Heart left ventricle (tissue), 13 donors: ENCODE results near the gene NHLRC4.

Experiments used
- CTCF ChIP-seq, 12 donors: fragments of 200-600 bp; sonication (generic) in 4 of 12; IDR thresholded peaks; one replicate each; pipeline versions ENCODE4 v1.5.0 to v1.8.0; 2018 to 2022; ENCODE audit warnings: antibody characterized with exemption in 12 of 12, mild to moderate bottlenecking in 5 of 12
- POLR2A ChIP-seq, 2 donors: fragments of 450-650 bp; IDR thresholded peaks; one replicate each; pipeline ENCODE4 v1.6.1; 2017; ENCODE audit warnings: antibody characterized with exemption in 2 of 2, mild to moderate bottlenecking in 2 of 2, moderate library complexity in 2 of 2
- donor health status: ischemic (EF 13 %, LVEDD 7.1; RV severe dilation, severe dysfunction).
- donor health status: DM: no; HTN: yes; CAD: no.
- donor health status: DM: no; HTN: no; CAD: no.
- donor health status: ischemic (EF 25% LVEDD 6.9; RV normal size, moderate dysfunction).
- donor health status: ischemic (EF 25% LVEDD 5.7; RV mildly dilated, moderate dysfunction).
- donor health status: ischemic (EF 35%, LVEDD 5.7; RV mildly dilated, moderate dysfunction).
- donor health status: nonischemic (EF 11% LVEDD 7.7; RV severe dilation, severe dysfunction).
- donor health status: DM: yes; HTN: yes; CAD: no.
- donor health status: PGD.
- donor health status: ischemic (EF 29% LVEDD 5.4; RV normal size, mild dysfunction).
- donor health status: nonischemic (EF 23%, LVEDD 6.1; RV moderate dilation, normal function).

GRCh38 chr16:591231-591630, 24.4 kb downstream of the NHLRC4 start:
- TF ChIP-seq CTCF (IDR thresholded peaks at IDR 0.05), result no peak
- TF ChIP-seq POLR2A (IDR thresholded peaks at IDR 0.05), result no peak
